PFSK-1 (cell line): ENCODE measurements around the gene HECTD4.

ENCODE experiments used
- FOXP2 ChIP-seq: optimal IDR thresholded peaks from 2 replicates; pipeline ENCODE3; 2011; ENCODE audit warnings: borderline replicate concordance, control low read depth, inconsistent platforms; ENCODE audit not compliant: insufficient read depth; ENCODE audit errors: extremely low read length, extremely low read depth
- POLR2AphosphoS5 ChIP-seq: IDR thresholded peaks from 2 replicates; pipeline ENCODE4 v1.6.1; 2012; ENCODE audit warnings: low read depth, mild to moderate bottlenecking, control low read depth, low read length, moderate library complexity
- SIN3A ChIP-seq: IDR thresholded peaks from 2 replicates; pipeline ENCODE4 v1.6.1; 2012; ENCODE audit warnings: mild to moderate bottlenecking, low read length, moderate library complexity, borderline replicate concordance; ENCODE audit not compliant: insufficient read depth
- TAF1 ChIP-seq: IDR thresholded peaks from 2 replicates; pipeline ENCODE4 v1.6.1; 2012; ENCODE audit warnings: low read length, control low read depth, borderline replicate concordance; ENCODE audit not compliant: insufficient read depth
- TF ChIP-seq, protein P1 (sequence below), 2 experiments: IDR thresholded peaks; 2 replicates each; pipeline versions ENCODE4 v1.6.1 to v1.8.0; 2011 to 2012; ENCODE audit warnings: low read depth in 2 of 2, low read length in 2 of 2, control low read depth in 1 of 2, inconsistent platforms in 1 of 2, mild to moderate bottlenecking in 1 of 2, moderate library complexity in 1 of 2; ENCODE audit not compliant: insufficient read depth in 1 of 2

The HECTD4 gene

GRCh38 chr12:112175361-112176155, 206.7 kb downstream of the HECTD4 start:
- TF ChIP-seq TAF1 (no peak), POLR2AphosphoS5 (no peak), FOXP2 (no peak), SIN3A (no peak)

DNA sequence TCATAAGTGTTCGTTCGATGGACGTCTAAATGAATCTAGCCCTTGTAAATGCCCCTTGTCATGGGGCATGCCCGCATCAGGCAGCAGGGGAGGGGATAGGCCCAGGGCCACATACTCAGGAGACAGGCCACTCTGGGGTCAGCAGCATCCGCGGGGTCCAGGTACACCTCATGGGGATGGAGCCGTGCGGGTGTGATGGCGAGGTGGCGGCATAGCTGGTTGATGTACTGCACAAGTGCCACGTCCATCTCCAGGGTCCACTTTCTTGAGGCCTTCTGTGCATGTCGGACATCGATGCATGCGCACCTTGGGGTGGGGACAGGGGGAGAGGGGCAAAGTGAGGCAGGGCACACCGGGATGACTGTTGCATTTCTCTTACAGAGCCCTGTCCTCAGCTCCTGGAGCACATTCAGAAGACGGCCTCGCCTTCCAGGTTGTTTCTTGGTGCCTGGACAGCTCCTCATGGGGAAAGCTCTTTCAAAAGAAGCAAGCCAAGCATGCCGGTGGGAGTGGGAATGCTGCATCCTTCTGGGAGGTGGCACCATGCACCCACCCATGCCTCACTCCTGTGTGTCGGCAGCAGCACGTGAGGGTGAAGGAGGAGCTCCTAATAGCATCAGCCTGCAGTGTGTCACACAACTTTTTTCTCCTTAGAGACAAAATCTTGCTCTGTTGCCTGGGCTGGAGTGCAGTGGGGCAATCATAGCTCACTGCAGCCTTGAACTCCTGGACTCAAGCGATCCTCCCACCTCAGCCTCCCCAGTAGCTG, 209.5 kb downstream of the HECTD4 start:
- TF ChIP-seq TAF1 (no peak), SIN3A (no peak), FOXP2 (no peak), POLR2AphosphoS5 (no peak)
- TF ChIP-seq, protein P1, sequence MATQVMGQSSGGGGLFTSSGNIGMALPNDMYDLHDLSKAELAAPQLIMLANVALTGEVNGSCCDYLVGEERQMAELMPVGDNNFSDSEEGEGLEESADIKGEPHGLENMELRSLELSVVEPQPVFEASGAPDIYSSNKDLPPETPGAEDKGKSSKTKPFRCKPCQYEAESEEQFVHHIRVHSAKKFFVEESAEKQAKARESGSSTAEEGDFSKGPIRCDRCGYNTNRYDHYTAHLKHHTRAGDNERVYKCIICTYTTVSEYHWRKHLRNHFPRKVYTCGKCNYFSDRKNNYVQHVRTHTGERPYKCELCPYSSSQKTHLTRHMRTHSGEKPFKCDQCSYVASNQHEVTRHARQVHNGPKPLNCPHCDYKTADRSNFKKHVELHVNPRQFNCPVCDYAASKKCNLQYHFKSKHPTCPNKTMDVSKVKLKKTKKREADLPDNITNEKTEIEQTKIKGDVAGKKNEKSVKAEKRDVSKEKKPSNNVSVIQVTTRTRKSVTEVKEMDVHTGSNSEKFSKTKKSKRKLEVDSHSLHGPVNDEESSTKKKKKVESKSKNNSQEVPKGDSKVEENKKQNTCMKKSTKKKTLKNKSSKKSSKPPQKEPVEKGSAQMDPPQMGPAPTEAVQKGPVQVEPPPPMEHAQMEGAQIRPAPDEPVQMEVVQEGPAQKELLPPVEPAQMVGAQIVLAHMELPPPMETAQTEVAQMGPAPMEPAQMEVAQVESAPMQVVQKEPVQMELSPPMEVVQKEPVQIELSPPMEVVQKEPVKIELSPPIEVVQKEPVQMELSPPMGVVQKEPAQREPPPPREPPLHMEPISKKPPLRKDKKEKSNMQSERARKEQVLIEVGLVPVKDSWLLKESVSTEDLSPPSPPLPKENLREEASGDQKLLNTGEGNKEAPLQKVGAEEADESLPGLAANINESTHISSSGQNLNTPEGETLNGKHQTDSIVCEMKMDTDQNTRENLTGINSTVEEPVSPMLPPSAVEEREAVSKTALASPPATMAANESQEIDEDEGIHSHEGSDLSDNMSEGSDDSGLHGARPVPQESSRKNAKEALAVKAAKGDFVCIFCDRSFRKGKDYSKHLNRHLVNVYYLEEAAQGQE (IDR thresholded peaks at IDR 0.05; ENCODE audit: insufficient read depth in 1 of 2, low read depth in 2 of 2, low read length in 2 of 2) = no peak

- TF ChIP-seq TAF1 (no peak), SIN3A (no peak), POLR2AphosphoS5 (no peak), FOXP2 (no peak)
- TF ChIP-seq, protein P1 (IDR thresholded peaks at IDR 0.05; ENCODE audit: insufficient read depth in 1 of 2, low read depth in 2 of 2, low read length in 2 of 2) = no peak
Observed at GRCh38 chr12:112170971-112171596, 211.1 kb downstream of the HECTD4 start.

DNA sequence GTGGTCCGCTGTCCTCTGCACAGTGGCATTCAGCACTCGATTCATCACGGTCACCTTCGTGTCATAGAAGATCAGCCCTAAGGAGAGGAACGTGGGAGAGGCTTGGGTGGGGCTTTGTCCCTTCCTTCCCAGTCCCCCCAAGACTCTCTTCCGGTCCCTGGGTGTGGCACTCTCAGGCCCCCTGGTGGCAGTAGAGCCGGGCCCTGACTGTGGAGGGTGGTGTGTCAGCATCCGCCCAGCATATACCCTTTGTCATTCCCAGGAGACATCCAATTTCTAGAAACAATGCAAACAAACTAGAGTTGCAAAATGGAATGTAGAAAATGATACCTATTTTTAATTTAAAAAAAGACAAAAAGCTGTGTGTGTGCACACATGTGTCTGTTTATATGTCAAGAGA, 211.9 kb downstream of the HECTD4 start:
- no peak for TF ChIP-seq POLR2AphosphoS5
- no peak for TF ChIP-seq FOXP2
- TF ChIP-seq, protein P1 (IDR thresholded peaks at IDR 0.05; ENCODE audit: insufficient read depth in 1 of 2, low read depth in 2 of 2, low read length in 2 of 2) = no peak
- TF ChIP-seq SIN3A = no peak
- TF ChIP-seq TAF1 = no peak

DNA sequence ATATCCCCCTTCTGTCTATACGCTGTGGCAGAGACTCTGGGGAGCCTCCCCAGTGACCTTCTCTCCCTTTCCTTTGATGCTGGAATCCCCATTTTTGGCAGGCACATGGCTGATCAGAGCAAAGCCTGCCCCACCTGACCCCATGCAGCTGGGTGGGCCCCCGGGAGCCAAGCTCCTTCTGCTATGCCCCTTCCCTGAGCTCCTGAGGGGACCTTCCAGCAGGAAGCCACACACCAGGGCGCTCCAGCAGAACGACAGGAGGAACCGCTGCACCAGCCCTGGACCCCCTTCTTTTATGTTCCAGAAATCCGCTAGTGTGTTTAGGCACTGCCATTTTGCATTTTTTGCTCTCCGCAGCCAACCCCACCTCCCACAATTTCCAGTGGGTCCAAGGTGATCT, 212.3 kb downstream of the HECTD4 start:
- TF ChIP-seq POLR2AphosphoS5 (no peak), FOXP2 (no peak), SIN3A (no peak)
- TF ChIP-seq, protein P1 (IDR thresholded peaks at IDR 0.05; ENCODE audit: insufficient read depth in 1 of 2, low read depth in 2 of 2, low read length in 2 of 2) = no peak
